ENCODE measurements around the gene GALNS. TPM values are rescaled to one million over a fixed set of nuclear protein-coding genes. Genes with fewer than 3 reads are reported as not detected.

Gene GALNS
- total and polyA plus RNA-seq, 2 of the 13 experiments (the other 11 are each of a cell fraction or from before 2014, with no cell fraction given): 9.2 to 9.8 TPM

- TF ChIP-seq ZBTB2 (CRISPR knock-in tag; IDR thresholded peaks at IDR 0.05; ENCODE audit: low read depth) (no peak), NFYB (CRISPR knock-in tag; IDR thresholded peaks at IDR 0.05) (no peak), KDM5B (CRISPR knock-in tag; IDR thresholded peaks at IDR 0.05; ENCODE audit: borderline replicate concordance) (no peak)
Measured at GRCh38 chr16:88774544-88775393, 82.0 kb downstream of the GALNS start (continued).

- 89% methylated on average over 12 of the region's 12 CpGs for WGBS (ENCODE audit: low lambda C conversion rate)
- H3K27me3 ChIP-seq (ENCODE audit: control insufficient read depth in 1 of 2, insufficient read depth in 2 of 2, low read length in 2 of 2): no peaks in the 10 kb centered on the region
- DNase-seq (ENCODE audit: low spot score) (no peak), FAIRE-seq (no peak), ATAC-seq (no peak)
- no TSS peak for BruUV-seq (replicated peaks)
- TF ChIP-seq ZKSCAN1 (IDR thresholded peaks at IDR 0.05; ENCODE audit: low read length): no peak
- TF ChIP-seq ZNF180 (CRISPR knock-in tag; IDR thresholded peaks at IDR 0.05; ENCODE audit: borderline replicate concordance, low read depth): no peak
- TF ChIP-seq ZNF770 (CRISPR knock-in tag; IDR thresholded peaks at IDR 0.05): no peak
- TF ChIP-seq GABPB1 (CRISPR knock-in tag; IDR thresholded peaks at IDR 0.05): no peak
- TF ChIP-seq CHCHD3 (CRISPR knock-in tag; IDR thresholded peaks at IDR 0.05): no peak
- TF ChIP-seq ZNF430 (CRISPR knock-in tag; IDR thresholded peaks at IDR 0.05): no peak
- no peak for TF ChIP-seq SMAD9 (CRISPR knock-in tag; IDR thresholded peaks at IDR 0.05)
- no peak for TF ChIP-seq ETV6 (CRISPR knock-in tag; conservative IDR thresholded peaks at IDR 0.05)
- TF ChIP-seq ZBTB39 (CRISPR knock-in tag; IDR thresholded peaks at IDR 0.05): no peak
- TF ChIP-seq ZFP1 (CRISPR knock-in tag; IDR thresholded peaks at IDR 0.05): no peak
- TF ChIP-seq NFRKB (IDR thresholded peaks at IDR 0.05): no peak
- no peak for TF ChIP-seq ZMYM3 (CRISPR knock-in tag; IDR thresholded peaks at IDR 0.05)
- no peak for TF ChIP-seq TEAD3 (CRISPR knock-in tag; optimal IDR thresholded peaks at IDR 0.05; ENCODE audit: borderline replicate concordance)
- H3K4me3 ChIP-seq (replicated peaks in 1 of 3; ENCODE audit: insufficient read depth in 1 of 3, low read depth in 2 of 3, low read length in 3 of 3): no peak overlapping the region
- in situ Hi-C loops (cut with HindIII; ENCODE audit: extremely low pct_ligation_motif_present, low pct_unique_long_range_greater_than_20kb) (no loop called here), intact Hi-C loops (cut with micrococcal nuclease; ENCODE audit: unreplicated experiment) (no loop called here)
- ChIA-PET CTCF (ENCODE audit: low intra/inter-chr PET ratio, low total read pairs) (no interaction called here), POLR2A (interaction anchor here (1.0 to 2.2 kb wide), 4 partner anchors 10 to 15 kb away, joined by 4 to 10 read pairs (median 5); partner anchors contain the start of gene PIEZO1)
- peaks cover 2 to 6% of the 10 kb centered on the region in 2 experiments; a peak in 2 of 5 replicates for H3K36me3 ChIP-seq (replicated peaks in 1 of 2; ENCODE audit: control insufficient read depth in 1 of 2, insufficient read depth in 2 of 2, low read length in 2 of 2)
- peaks cover 14% of the 10 kb centered on the region; the same call in 1 of the 2 replicates for H4K20me1 ChIP-seq (ENCODE audit: insufficient read depth, low read length)
- H3K27ac ChIP-seq (ENCODE audit: extremely low read length, insufficient read depth, low read length): no peak overlapping the region
- H2AFZ ChIP-seq (ENCODE audit: low read length): no peak overlapping the region
- no peaks in the 10 kb centered on the region for H3K9me3 ChIP-seq (ENCODE audit: low read length)
- H3K79me2 ChIP-seq (ENCODE audit: insufficient read depth, low read length): peaks cover 38% of the 10 kb centered on the region
- H3K4me1 ChIP-seq (ENCODE audit: insufficient read depth, low read length): peaks cover 36% of the 10 kb centered on the region
- no peak overlapping the region for H3K4me2 ChIP-seq (ENCODE audit: low read depth, low read length)
- no peak overlapping the region for H3K9ac ChIP-seq (ENCODE audit: insufficient read depth, low read depth, low read length)
Measured at GRCh38 chr16:88773812-88774291, 82.9 kb downstream of the GALNS start.
